GM12864 (cell line): Measurements from ENCODE around the gene ANKS3.

Experiments used
- DNase-seq: peaks from one replicate; pipeline ENCODE4 v3.0.0-alpha.2; 2011; ENCODE audit warnings: low read depth
- H3K4me3 ChIP-seq: 2 replicates; pipeline ENCODE4 v1.5.1; 2011; ENCODE audit warnings: mild to moderate bottlenecking, low read depth, low read length, control low read depth
- TF ChIP-seq, protein P1 (sequence below): IDR thresholded peaks from 2 replicates; pipeline ENCODE4 v1.5.1; 2011; ENCODE audit warnings: low read depth, mild to moderate bottlenecking, moderate library complexity, low read length, control low read depth, inconsistent platforms; ENCODE audit errors: missing control alignments

The ANKS3 gene

DNA sequence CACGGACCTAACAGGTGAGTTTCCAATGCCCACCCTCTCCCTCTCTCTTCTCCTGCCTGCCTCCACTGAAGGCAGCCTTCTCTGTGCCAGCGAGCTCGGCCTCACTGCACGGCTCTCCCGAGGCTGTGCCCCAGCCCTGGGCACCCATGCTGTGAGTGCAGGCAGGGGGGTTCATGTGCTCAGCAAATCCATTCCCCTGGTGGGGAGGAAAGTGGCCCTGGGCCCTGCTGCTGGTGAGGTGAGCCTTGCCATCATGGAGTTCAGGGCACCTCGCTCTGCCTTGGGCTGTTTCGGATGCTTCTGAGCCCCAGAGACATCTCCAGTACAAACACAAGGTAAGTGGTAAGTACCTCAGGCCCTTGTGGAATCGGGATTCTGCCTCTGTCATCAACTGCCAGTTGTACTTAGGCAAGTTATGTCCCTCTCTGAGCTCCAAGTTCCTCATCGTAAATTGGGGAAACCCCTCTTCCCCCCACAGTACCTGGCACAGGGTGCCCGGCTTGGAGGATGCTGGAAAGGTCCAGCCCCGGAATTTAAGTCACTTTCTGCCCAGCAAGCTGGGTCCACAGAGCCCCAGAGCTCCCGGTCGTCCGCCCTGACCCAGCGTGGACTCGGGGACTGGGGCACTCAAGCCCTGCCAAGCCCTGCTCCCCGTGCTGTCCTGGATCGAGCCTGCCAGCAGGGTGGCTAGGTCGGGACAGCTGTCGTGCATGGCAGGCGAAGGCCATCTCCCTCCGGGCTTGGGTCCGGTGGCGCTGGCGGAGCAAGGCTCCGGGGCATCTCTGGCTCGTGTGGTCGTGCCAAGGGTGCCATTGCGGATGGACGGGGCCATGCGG, 41.4 kb downstream of the ANKS3 start:
- TF ChIP-seq, protein P1, sequence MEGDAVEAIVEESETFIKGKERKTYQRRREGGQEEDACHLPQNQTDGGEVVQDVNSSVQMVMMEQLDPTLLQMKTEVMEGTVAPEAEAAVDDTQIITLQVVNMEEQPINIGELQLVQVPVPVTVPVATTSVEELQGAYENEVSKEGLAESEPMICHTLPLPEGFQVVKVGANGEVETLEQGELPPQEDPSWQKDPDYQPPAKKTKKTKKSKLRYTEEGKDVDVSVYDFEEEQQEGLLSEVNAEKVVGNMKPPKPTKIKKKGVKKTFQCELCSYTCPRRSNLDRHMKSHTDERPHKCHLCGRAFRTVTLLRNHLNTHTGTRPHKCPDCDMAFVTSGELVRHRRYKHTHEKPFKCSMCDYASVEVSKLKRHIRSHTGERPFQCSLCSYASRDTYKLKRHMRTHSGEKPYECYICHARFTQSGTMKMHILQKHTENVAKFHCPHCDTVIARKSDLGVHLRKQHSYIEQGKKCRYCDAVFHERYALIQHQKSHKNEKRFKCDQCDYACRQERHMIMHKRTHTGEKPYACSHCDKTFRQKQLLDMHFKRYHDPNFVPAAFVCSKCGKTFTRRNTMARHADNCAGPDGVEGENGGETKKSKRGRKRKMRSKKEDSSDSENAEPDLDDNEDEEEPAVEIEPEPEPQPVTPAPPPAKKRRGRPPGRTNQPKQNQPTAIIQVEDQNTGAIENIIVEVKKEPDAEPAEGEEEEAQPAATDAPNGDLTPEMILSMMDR: no peak
- H3K4me3 ChIP-seq: peak overlapping the region; percentile 56
- no peak for DNase-seq

DNA sequence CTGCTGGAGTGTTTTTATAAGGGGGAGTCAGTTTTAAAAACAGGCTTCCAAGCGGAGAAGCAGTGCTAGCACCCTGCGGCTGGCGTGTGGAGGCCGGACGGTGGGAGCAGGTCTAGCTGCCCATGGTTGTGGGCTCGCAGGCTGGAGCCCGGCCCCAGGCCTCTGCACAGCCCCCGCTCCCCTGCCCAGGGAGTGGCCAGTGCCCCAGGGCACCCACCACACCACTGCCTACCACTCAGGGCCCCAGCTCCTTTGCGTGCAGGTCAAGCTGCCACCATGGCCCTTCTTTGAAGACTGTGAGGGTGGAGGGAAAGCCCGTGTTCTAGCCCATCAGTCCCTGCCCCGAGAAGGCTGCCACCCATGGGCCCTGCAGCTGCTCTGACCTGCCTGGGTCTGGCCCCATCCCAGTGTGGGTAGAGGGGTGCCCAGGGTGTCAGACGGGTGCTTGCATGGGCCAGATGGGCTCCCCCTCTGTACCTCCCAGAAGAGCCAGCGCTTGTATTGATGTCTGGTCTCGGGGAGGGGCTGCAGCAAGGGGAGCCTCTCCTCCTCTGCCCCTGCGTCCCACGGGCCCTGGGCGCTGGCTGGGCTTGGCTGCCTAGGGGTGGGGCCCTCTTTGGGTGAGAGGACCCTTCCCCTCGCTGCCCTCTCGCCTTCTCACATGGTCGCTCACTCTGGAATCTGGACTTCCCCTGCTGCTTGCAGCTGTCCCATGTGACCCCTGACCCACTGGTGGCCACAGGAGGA, 42.2 kb downstream of the ANKS3 start:
- TF ChIP-seq, protein P1: no peak
- DNase-seq: no peak
- no peak overlapping the region for H3K4me3 ChIP-seq

DNA sequence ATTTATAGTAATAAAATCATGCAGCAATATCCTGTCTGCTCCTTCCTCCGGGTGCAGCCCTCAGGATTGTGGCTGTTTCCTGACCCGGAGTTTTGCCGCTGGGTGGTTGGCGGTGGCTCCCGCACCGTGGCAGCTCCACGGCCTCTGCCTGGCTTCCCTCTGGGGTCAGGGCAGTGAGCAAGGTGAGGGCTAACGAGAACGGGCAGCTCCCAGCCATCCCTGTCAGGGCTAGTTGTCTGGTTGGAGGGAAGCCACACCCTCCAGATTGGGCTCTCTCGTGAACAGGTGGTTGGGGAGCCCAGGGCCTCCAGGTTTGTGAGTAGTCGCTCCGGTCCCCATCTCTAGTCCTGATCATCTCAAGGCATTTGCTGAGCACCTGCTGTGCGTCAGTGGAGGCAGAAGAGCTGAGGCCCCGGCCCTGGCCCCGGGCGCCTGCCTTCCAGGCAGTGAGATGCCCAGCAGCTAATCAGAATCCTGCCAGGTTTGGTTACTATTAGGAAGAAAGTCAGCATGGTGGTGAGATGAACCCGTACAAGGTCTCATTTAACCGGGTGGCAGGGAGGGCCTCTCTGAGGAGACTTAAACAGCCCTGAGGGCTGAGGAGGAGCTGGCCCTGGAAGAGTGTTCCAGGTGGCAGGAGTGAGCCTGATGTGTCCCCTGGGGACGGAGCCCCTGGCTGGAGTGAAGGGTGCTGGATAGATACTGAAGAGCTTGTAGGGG, 43.0 kb downstream of the ANKS3 start:
- TF ChIP-seq, protein P1: no peak

DNA sequence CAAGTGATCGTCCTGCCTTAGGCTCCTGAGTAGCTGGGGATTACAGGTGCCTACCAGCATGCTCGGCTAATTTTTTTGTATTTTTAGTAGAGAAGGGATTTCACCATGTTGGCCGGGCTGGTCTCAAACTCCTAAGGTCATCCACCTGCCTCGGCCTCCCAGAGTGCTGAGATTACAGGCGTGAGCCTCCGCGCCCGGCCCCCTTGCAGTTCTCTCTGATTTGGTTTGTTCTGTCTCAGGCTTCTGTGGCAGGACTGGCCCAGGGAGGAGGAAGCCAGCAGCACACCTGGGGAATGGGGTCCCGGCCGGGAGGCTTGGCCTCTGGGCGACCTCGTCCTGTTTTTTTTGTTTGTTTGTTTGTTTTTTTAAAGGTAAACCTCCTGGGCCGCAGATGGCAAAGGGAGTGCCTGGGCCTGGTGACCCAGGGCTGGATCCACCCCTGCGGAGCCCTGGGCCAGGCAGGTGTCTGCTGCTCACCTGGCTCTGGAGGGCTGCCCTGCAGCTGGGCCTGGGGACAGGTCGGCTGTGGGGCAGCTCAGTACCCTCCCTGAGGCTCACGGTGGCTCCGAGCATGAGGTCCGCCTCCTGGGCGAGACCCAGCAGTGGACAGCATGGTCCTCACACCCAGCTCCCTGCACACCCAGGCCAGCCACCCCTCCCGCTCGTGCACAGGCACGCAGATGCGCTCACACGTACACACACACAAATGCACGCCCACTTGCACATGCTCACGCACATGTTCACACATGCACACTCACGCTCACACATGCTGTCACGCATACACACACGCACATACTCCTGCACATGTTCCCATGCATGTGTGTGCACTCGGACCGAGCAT, 44.0 kb downstream of the ANKS3 start:
- no peak overlapping the region for H3K4me3 ChIP-seq
- DNase-seq: no peak
- TF ChIP-seq, protein P1: no peak

More for the DNA sequence above, 43.0 kb downstream of the ANKS3 start:
- no peak for DNase-seq
- H3K4me3 ChIP-seq: no peak overlapping the region

DNA sequence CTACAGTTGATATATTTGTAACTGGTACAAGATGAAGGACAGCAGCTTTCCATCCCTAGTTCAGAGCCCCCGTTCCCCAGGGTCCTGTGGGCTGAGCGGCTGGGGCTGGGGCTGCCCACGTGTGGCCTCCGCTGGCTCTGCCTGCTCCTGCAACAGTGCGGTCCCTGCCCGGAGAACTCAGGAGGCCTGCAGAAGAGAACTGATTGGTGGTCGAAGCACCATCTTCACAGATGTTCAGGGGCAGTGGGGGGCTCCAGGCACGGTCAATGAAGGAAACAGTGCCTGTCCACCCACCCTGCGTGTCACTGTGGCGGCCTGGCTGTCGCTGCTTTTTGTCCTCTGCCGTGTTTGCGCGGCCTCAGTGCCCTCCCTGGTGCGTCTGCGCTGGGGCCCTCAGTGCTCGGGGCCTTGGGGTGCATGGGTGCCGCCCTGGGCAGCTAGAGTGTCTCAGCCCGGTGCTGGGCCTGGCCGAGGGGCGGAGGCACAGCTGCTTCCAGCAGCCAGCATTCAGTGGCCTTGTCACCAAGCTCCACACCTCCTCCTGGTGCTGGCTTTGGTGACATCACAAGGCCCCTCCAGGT, 44.9 kb downstream of the ANKS3 start:
- H3K4me3 ChIP-seq: no peak overlapping the region
- DNase-seq: no peak
- TF ChIP-seq, protein P1: no peak

DNA sequence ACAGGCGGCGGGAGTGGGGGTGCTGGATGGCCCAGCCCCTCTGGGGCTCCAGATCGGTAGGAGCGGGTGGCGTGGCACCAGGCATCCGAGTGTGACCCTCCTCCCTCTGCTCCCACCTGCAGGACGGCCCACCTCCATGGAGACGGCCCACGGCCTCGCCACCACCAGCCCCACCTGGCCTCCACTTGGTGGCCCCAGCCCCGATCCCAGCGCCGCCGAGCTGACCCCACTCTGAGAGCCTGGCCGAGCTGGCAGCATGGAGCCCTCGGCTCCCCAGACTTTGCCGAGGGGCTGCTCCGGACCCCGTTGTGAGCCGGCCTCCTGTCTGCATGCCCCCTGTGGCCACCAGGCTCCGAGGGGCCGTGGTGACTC, 45.4 kb downstream of the ANKS3 start:
- DNase-seq: no peak
- TF ChIP-seq, protein P1: no peak
- no peak overlapping the region for H3K4me3 ChIP-seq
